Measurements from ENCODE around the gene TOM1. TPM values are rescaled to one million over a fixed set of nuclear protein-coding genes. Genes with fewer than 3 reads are reported as not detected.
A peak's percentile ranks its signal among the peaks of the same experiment; 100 is the strongest.

The TOM1 gene
- total and polyA plus RNA-seq, 2 of the 13 experiments (the other 11 are each of a cell fraction or from before 2014, with no cell fraction given): 30.8 to 87.3 TPM

- TF ChIP-seq PLSCR1 (CRISPR knock-in tag; IDR thresholded peaks at IDR 0.05; ENCODE audit: borderline replicate concordance) (no peak), MTF2 (CRISPR knock-in tag; IDR thresholded peaks at IDR 0.05; ENCODE audit: borderline replicate concordance) (peak; percentile 29; the same call in 1 of the 2 replicates), KLF11 (CRISPR knock-in tag; IDR thresholded peaks at IDR 0.05) (0 out of 2 replicates have a peak, but pooled peaks have one; percentile 59), IKZF1 (IDR thresholded peaks at IDR 0.05) (no peak), MAFF (IDR thresholded peaks at IDR 0.05; ENCODE audit: low read depth, low read length) (no peak), TOPORS (CRISPR knock-in tag; IDR thresholded peaks at IDR 0.05) (no peak), ZFP91 (CRISPR knock-in tag; IDR thresholded peaks at IDR 0.05; ENCODE audit: borderline replicate concordance) (peak; percentile 75; the same call in 1 of the 2 replicates), ZNF12 (CRISPR knock-in tag; IDR thresholded peaks at IDR 0.05) (no peak), THAP8 (CRISPR knock-in tag; IDR thresholded peaks at IDR 0.05; ENCODE audit: borderline replicate concordance) (no peak), PHF5A (CRISPR knock-in tag; IDR thresholded peaks at IDR 0.05; ENCODE audit: low read depth, unreplicated experiment) (no peak), ZSCAN29 (CRISPR knock-in tag; conservative IDR thresholded peaks at IDR 0.05) (0 out of 2 replicates have a peak, but pooled peaks have one; percentile 14), XRCC5 (optimal IDR thresholded peaks at IDR 0.05; ENCODE audit: low read length) (peak; percentile 70), ZNF160 (CRISPR knock-in tag; IDR thresholded peaks at IDR 0.05) (peak; percentile 54; the same call in 1 of the 2 replicates), TBL1XR1 (IDR thresholded peaks at IDR 0.05; ENCODE audit: borderline replicate concordance, low read length, partially characterized antibody) (no peak), TBP (CRISPR knock-in tag; IDR thresholded peaks at IDR 0.05) (no peak), ZNF563 (CRISPR knock-in tag; IDR thresholded peaks at IDR 0.05) (peak; percentile 48; the same call in 1 of the 2 replicates), TCF7L2 (IDR thresholded peaks at IDR 0.05; ENCODE audit: low read depth, low read length) (no peak), ZFY (CRISPR knock-in tag; IDR thresholded peaks at IDR 0.05) (peak; percentile 52; the same call in 1 of the 2 replicates), NR2F2 (IDR thresholded peaks at IDR 0.05; ENCODE audit: borderline replicate concordance, low read depth) (no peak), JUN (CRISPR knock-in tag; IDR thresholded peaks at IDR 0.05) (no peak), ZNF841 (CRISPR knock-in tag; IDR thresholded peaks at IDR 0.05; ENCODE audit: borderline replicate concordance) (no peak), ARID3A (IDR thresholded peaks at IDR 0.05; ENCODE audit: low read depth, low read length) (no peak), ZNF20 (CRISPR knock-in tag; IDR thresholded peaks at IDR 0.05) (no peak), BRD4 (CRISPR knock-in tag; IDR thresholded peaks at IDR 0.05) (peak; percentile 58; the same call in 1 of the 2 replicates), REL (CRISPR knock-in tag; conservative IDR thresholded peaks at IDR 0.05) (no peak; the same call in 1 of the 2 replicates)
These were observed 51.1 kb downstream of the TOM1 start (continued) for GRCh38 chr22:35350539-35351503.
